Lower lobe of right lung (tissue), 2 donors: ENCODE results near the gene GARIN6. TPM values are rescaled to one million over a fixed set of nuclear protein-coding genes. Genes with fewer than 3 reads are reported as not detected.
A peak's percentile ranks its signal among the peaks of the same experiment; 100 is the strongest.

Experiments used
- ATAC-seq, 2 donors: fragments of 200-7000 bp; cut with Tn5 transposase; one replicate each; pipeline ENCODE4 v1.9.1; 2020 to 2022; ENCODE audit warnings: mild to moderate bottlenecking in 2 of 2, moderate library complexity in 2 of 2
- DNase-seq: peaks from one replicate; pipeline ENCODE4 v3.0.0-alpha.2; 2020
- H3K27ac ChIP-seq: fragments of 200-600 bp; one replicate; pipeline ENCODE4 v1.8.0; 2022
- H3K27me3 ChIP-seq: fragments of 200-600 bp; one replicate; pipeline ENCODE4 v1.8.0; 2022; ENCODE audit warnings: low read depth
- H3K36me3 ChIP-seq: fragments of 200-600 bp; one replicate; pipeline ENCODE4 v1.8.0; 2022; ENCODE audit warnings: mild to moderate bottlenecking
- H3K4me1 ChIP-seq: fragments of 200-600 bp; one replicate; pipeline ENCODE4 v1.8.0; 2022
- H3K4me3 ChIP-seq: fragments of 200-600 bp; one replicate; pipeline ENCODE4 v1.8.0; 2022; ENCODE audit warnings: mild to moderate bottlenecking
- H3K9me3 ChIP-seq: fragments of 200-600 bp; one replicate; pipeline ENCODE4 v1.8.0; 2022
- CTCF ChIP-seq: fragments of 200-600 bp; IDR thresholded peaks from one replicate; pipeline ENCODE4 v1.8.0; 2022; ENCODE audit warnings: antibody characterized with exemption, mild to moderate bottlenecking
- intact Hi-C: fragments of 100-400 bp; cut with DNase I; formaldehyde crosslinking; loops from one replicate; pipeline ENCODE4 v1.11.0; 2022
- long read RNA-seq: library from polyadenylated mRNA; unstranded; transcript quantifications from one replicate; pipeline ENCODE4 v2.0.0, GENCODE V29; 2021
- total RNA-seq: library from RNA; stranded (reverse); fragmentation: NEBNext Ultra II Directional; extraction: Animal tissue kit (Norgen Biotek cat#: 25700); gene quantifications from one replicate; pipeline ENCODE4 v1.2.1, GENCODE V29; 2021
- donor health status: DM: no; HTN: yes; CAD: no; lungs with severe emphysema.

Gene GARIN6
- total RNA-seq = not detected
- long read RNA-seq = 0 reads

DNA sequence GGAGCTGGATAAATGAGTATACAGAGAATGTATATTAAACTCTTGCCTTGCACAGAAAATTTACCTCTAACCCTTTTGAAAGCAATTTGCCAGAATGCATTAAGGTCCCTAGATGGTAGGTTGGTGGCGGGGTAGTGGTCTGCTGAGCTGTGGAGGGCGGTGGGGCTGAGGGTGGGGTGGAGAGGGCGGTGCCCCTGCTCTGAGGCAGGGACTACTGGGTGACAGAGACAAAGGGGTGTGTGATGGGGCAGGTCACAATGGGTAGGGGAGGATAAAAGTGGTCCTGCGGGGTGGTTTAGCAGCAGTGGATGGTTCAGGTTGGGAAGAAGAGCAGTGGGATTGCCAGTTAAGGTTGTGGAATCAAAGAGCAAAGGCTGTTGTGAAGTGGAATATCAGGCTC is at the start of gene GARIN6:
TSS of gene GARIN6 (plus strand) at position 301 of the 400 bp plus-strand sequence. CDS start 422 bp downstream, outside the sequence.
- H3K4me3 ChIP-seq = no peak within 1 kb of the TSS
- H3K9me3 ChIP-seq = no peaks in the 10 kb centered on the region
- no peaks in the 10 kb centered on the region for H3K4me1 ChIP-seq
- DNase-seq (no peak), ATAC-seq (peak in 1 of 2 donors; percentile 39)
- no peak for TF ChIP-seq CTCF
- H3K27me3 ChIP-seq = no peaks in the 10 kb centered on the region
- H3K27ac ChIP-seq = no peak within 1 kb of the TSS
- intact Hi-C loops = no loop called here
- H3K36me3 ChIP-seq = no peaks in the 10 kb centered on the region

DNA sequence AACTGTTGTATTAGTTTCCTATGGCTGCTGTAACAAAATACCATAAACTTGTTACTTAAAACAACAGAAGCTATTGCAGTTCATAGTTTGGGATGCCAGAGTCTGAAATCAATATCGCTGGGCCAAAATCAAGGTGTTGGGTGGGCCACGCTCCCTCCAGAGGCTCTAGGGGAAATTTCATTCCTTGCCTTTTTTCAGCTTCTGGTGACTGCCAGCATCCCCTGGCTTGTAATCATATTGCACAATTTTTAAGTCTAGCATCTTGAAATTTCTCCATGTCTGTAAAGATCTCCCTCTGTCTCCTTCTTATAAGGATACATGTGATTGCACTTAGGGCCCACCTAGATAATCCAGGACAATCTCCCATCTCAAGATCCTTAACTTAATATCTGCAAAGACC is 48.8 kb upstream of the GARIN6 start:
- Histone ChIP-seq H3K4me3 (no peak overlapping the region), H3K4me1 (no peaks in the 10 kb centered on the region), H3K36me3 (no peaks in the 10 kb centered on the region), H3K9me3 (no peaks in the 10 kb centered on the region), H3K27ac (no peak overlapping the region), H3K27me3 (no peaks in the 10 kb centered on the region)
- ATAC-seq (no peak), DNase-seq (no peak)
- no peak for TF ChIP-seq CTCF
- intact Hi-C loops = no loop called here

GRCh38 chr12:99600388-99600787 is 47.2 kb upstream of the GARIN6 start:
- Histone ChIP-seq H3K27me3 (no peaks in the 10 kb centered on the region), H3K4me1 (no peaks in the 10 kb centered on the region), H3K36me3 (no peaks in the 10 kb centered on the region), H3K27ac (no peak overlapping the region), H3K9me3 (no peaks in the 10 kb centered on the region), H3K4me3 (no peak overlapping the region)
- TF ChIP-seq CTCF = no peak
- ATAC-seq = no peak
- no peak for DNase-seq
- intact Hi-C loops = no loop called here

DNA sequence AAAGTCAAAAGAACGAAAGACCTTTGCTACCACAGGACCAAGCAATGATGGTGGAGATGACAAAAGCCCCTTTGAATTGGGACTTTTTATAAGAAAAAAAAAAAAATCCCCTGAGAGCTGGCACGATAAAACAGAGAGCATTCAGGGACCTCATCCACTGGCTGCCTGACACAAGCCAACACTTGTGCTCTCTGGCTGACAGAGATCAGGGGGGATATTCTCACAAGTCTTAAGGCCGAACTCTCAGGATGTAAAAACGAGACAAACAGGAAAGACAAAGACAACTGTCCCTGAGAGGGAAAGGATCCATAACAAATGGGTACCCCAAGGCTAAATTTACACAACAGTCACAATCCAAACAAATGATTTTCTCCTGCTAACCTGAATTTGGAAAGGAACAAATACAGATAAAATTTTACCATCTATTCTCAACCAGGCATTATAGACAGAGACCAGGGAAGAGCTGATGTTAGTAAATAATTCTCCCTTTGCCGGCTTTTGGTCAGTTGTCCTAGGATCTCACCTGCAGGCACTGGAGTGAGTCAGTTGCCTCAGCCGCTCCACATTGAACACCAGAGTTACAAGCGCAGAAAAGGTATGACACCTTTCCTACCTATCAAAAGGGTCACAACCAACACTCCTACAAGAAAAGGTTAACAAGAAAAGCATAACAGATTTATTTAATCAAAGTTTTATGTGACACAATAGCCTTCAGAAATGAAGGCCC is 37.9 kb upstream of the GARIN6 start:
- no peak for TF ChIP-seq CTCF
- DNase-seq (no peak), ATAC-seq (no peak)
- intact Hi-C loops = no loop called here
- Histone ChIP-seq H3K4me1 (no peaks in the 10 kb centered on the region), H3K9me3 (no peaks in the 10 kb centered on the region), H3K4me3 (no peak overlapping the region), H3K27me3 (no peaks in the 10 kb centered on the region), H3K27ac (no peak overlapping the region), H3K36me3 (no peaks in the 10 kb centered on the region)

GRCh38 chr12:99611117-99611516 is 36.4 kb upstream of the GARIN6 start:
- Histone ChIP-seq H3K27ac (no peak overlapping the region), H3K36me3 (no peaks in the 10 kb centered on the region), H3K9me3 (no peaks in the 10 kb centered on the region), H3K4me1 (no peaks in the 10 kb centered on the region), H3K4me3 (no peak overlapping the region), H3K27me3 (no peaks in the 10 kb centered on the region)
- intact Hi-C loops = no loop called here
- TF ChIP-seq CTCF = no peak
- ATAC-seq (no peak), DNase-seq (no peak)
